Ascending aorta (tissue), 2 donors: Measurements from ENCODE around the gene SS18L1. TPM values are rescaled to one million over a fixed set of nuclear protein-coding genes. Genes with fewer than 3 reads are reported as not detected.

Source experiments
- DNase-seq, 2 donors: peaks; one replicate each; pipeline ENCODE4 v3.0.0-alpha.2; 2019; ENCODE audit warnings: low spot score in 2 of 2
- H3K27ac ChIP-seq, 2 donors: fragments of 200-600 bp; sonication (generic); one replicate each; pipeline ENCODE4 v1.5.1; 2016 to 2017; ENCODE audit warnings: mild to moderate bottlenecking in 1 of 2
- H3K27me3 ChIP-seq: fragments of 200-600 bp; sonication (generic); one replicate; pipeline ENCODE4 v1.5.1; 2017
- H3K36me3 ChIP-seq, 2 donors: fragments of 200-600 bp; sonication (generic); one replicate each; pipeline ENCODE4 v1.5.1; 2016
- H3K4me1 ChIP-seq, 2 donors: fragments of 200-600 bp; sonication (generic); one replicate each; pipeline ENCODE4 v1.5.1; 2016 to 2017; ENCODE audit warnings: mild to moderate bottlenecking in 1 of 2
- H3K4me3 ChIP-seq, 2 donors: fragments of 200-600 bp; sonication (generic); one replicate each; pipeline ENCODE4 v1.5.1; 2016 to 2017; ENCODE audit warnings: mild to moderate bottlenecking in 1 of 2
- H3K9me3 ChIP-seq, 2 donors: fragments of 200-600 bp; sonication (generic); one replicate each; pipeline ENCODE4 v1.5.1; 2016
- CTCF ChIP-seq, 3 experiments: fragments of 200-600 bp in 2 of 3; fragments of 450-650 bp in 1 of 3; sonication (generic) in 2 of 3; IDR thresholded peaks; one replicate each; pipeline ENCODE4 v1.5.1; 2016 to 2019; ENCODE audit warnings: antibody characterized with exemption in 3 of 3, mild to moderate bottlenecking in 1 of 3, moderate library complexity in 1 of 3
- intact Hi-C: fragments of 100-400 bp; cut with DNase I; formaldehyde crosslinking; loops from one replicate; pipeline ENCODE4 v1.15.1; 2023
- total RNA-seq: library from RNA; depleted of rRNA; stranded (reverse); fragments of >200 nt; gene quantifications from one replicate; pipeline ENCODE4 v1.1.0, GENCODE V29; 2016

SS18L1 gene
- total RNA-seq, 1 donor from 2014 or later = 39.8 TPM

DNA sequence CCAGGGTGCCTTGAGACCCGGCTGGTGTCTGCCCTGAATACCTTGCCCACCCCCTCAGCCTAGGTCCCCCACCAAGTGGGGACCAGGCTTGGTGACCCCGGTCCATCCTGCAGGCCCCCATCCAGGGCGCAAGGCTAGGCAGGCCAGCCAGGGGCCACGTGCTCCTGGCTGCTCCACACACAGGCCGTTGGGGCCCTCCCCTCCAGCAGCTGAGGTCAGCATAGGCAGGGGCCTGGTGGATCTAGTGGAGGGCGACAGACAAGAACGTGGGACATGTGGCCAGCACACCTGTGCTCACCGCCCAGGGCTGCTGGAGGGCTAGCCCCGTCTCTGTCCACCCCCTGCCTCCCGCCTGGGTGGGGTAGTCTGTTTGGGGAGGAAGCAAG is 84.0 kb downstream of the SS18L1 start:
- Histone ChIP-seq H3K4me3 (no peak overlapping the region), H3K9me3 (no peaks in the 10 kb centered on the region), H3K36me3 (no peaks in the 10 kb centered on the region), H3K4me1 (no peaks in the 10 kb centered on the region), H3K27ac (no peak overlapping the region), H3K27me3 (no peaks in the 10 kb centered on the region)
- TF ChIP-seq CTCF (IDR thresholded peaks at IDR 0.05) = no peak
- no peak for DNase-seq
- intact Hi-C loops = no loop called here

DNA sequence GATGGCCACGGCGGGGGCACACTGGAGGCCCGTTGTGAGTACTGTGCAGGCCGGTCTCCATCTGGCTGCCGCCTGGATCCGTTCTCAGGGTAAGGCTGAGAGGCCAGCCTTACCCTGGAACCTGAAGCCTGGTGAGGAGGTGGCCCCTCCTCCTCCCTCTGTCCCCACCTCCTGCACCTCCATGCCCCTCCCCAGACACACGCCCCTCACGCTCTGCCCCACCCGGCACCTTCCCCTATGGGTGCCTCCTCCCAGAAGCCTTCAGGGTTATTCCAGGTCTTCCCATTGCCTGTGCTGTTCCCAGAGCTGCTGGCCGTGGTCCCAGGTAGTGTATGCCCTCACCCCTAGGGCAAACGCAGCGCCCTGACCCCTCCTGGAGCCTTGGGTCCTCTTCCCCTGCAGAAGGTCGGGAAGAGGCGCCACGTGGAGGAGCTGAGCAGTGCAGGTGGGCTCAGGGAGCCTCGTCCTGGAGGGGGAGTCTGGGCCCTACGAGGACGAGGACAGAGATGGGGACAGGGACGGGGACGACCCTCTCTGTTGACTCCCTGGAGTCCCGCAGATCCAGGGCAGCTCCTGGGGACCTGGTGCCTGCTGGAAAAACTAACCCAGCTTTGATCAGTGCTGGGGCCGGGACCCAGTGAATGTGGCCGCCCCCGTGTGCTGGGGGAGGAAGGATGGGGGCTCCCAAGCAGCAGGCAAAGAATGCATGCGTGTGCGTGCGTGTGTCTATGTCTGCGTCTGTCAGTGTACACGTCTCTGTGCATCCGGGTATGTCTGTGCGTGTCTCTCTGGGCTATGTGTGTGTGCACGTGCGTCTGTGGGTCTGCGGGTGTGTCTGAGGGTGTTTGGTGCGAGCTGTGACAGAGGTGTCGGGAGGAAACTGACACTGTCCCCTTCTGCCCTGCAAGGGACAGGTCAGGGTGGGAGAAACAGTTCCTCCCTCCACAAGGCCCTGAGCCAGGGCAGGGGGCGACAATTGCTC is 84.7 kb downstream of the SS18L1 start:
- no peak for DNase-seq
- no peaks in the 10 kb centered on the region for H3K36me3 ChIP-seq
- TF ChIP-seq CTCF (IDR thresholded peaks at IDR 0.05) = no peak
- no peaks in the 10 kb centered on the region for H3K9me3 ChIP-seq
- no peak overlapping the region for H3K4me3 ChIP-seq
- no peaks in the 10 kb centered on the region for H3K4me1 ChIP-seq
- no peak overlapping the region for H3K27ac ChIP-seq
- H3K27me3 ChIP-seq = no peaks in the 10 kb centered on the region
- intact Hi-C loops = no loop called here

DNA sequence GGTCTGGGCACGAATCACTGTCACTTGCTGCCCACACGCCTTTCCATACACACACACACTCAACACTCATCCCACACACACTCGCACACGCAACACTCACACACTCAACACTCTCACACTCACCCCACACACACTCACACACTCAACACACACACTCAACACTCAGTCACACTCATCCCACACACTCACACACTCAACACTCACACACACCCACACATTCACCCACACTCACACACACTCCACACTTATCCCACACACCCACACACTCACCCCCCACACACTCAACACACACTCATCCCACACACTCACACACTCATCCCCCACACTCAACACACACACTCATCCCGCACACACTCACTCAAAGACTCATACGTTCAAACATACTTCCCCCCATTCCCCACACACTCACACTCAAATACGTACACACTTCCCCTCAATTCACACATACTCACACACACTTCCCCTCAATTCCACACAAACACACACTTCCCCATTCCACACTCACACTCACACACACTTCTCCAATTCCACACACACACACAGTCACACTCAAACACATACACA is 85.5 kb downstream of the SS18L1 start:
- H3K4me3 ChIP-seq = no peak overlapping the region
- no peaks in the 10 kb centered on the region for H3K27me3 ChIP-seq
- intact Hi-C loops = no loop called here
- H3K4me1 ChIP-seq = no peaks in the 10 kb centered on the region
- no peaks in the 10 kb centered on the region for H3K36me3 ChIP-seq
- H3K9me3 ChIP-seq = no peaks in the 10 kb centered on the region
- no peak for TF ChIP-seq CTCF (IDR thresholded peaks at IDR 0.05)
- no peak overlapping the region for H3K27ac ChIP-seq
- DNase-seq = no peak

DNA sequence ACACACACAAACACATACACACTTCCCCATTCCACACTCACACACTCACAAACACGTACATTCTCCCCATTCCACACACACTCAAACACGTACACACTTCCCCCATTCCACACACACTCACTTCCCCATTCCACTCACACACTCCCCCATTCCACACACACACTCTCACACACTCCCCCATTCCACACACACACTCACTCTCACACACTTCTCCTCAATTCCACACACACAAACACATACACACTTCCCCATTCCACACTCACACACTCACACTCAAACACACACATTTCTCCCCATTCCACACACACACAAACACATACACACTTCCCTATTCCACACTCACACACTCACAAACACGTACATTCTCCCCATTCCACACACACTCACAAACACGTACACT is 86.1 kb downstream of the SS18L1 start:
- DNase-seq = no peak
- intact Hi-C loops = loop anchor here (10.0 kb wide), 2 partner anchors 165 to 705 kb away; partner anchors contain the start of genes GID8 and TAF4
- Histone ChIP-seq H3K36me3 (no peaks in the 10 kb centered on the region), H3K27me3 (no peaks in the 10 kb centered on the region), H3K27ac (no peak overlapping the region), H3K9me3 (no peaks in the 10 kb centered on the region), H3K4me3 (no peak overlapping the region), H3K4me1 (no peaks in the 10 kb centered on the region)
- TF ChIP-seq CTCF (IDR thresholded peaks at IDR 0.05) = no peak

DNA sequence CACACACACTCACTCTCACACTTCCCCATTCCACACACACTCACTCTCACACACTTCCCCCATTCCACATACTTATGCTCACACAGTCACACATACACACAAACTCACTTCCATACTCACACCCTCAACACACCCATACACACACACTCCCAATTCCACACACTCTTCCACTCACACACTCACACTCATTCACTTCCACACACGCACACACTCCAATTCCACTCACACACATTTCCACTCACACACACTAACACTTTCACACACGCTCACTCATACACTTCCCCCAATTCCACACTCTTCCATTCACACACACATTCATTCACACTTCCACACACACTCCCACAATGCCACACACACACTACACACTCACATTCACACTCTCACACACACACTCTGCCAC is 86.7 kb downstream of the SS18L1 start:
- no peak for TF ChIP-seq CTCF (IDR thresholded peaks at IDR 0.05)
- no peak overlapping the region for H3K4me3 ChIP-seq
- DNase-seq = no peak
- intact Hi-C loops = loop anchor here (10.0 kb wide), 2 partner anchors 165 to 705 kb away; partner anchors contain the start of genes GID8 and TAF4
- no peaks in the 10 kb centered on the region for H3K27me3 ChIP-seq
- H3K9me3 ChIP-seq = no peaks in the 10 kb centered on the region
- H3K27ac ChIP-seq = no peak overlapping the region
- no peaks in the 10 kb centered on the region for H3K4me1 ChIP-seq
- no peaks in the 10 kb centered on the region for H3K36me3 ChIP-seq
